ENCODE data around the gene ARF6. TPM values are rescaled to one million over a fixed set of nuclear protein-coding genes. Genes with fewer than 3 reads are reported as not detected.

ARF6 gene
- polyA plus RNA-seq, 1 donor from 2014 or later: 24.1 TPM

DNA sequence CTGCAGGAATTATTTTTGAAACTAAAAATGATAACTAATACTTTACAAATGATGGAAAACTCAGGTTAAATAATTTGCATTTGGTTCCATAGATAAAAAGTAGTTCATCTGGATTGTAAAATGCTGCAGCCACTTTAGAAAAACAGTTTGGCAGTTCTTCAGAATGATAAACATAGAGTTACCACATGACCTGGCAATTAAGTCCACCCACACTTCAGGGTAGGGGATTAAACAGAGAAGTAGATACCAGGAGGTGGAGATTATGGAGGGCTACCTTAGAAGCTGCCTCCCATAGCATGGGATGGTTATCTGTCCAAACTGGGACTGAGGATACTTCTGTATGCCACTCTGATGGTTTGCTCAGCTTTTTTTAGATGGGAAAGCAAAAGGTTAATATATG is 22.2 kb downstream of the ARF6 start:
- no peak overlapping the region for H3K27ac ChIP-seq (ENCODE audit: low read length)
- no peaks in the 10 kb centered on the region for H3F3A ChIP-seq (ENCODE audit: insufficient read depth, low read length, poor library complexity, severe bottlenecking)
- H3K9me3 ChIP-seq (ENCODE audit: low read length): no peaks in the 10 kb centered on the region
- H4K20me1 ChIP-seq (ENCODE audit: insufficient read depth): no peaks in the 10 kb centered on the region
- H3K4me2 ChIP-seq (ENCODE audit: low read length): no peak overlapping the region
- H3K4me3 ChIP-seq (ENCODE audit: low read length): no peak overlapping the region
- H3K9ac ChIP-seq (ENCODE audit: low read length): no peak overlapping the region
- no peaks in the 10 kb centered on the region for H3K79me2 ChIP-seq (replicated peaks; ENCODE audit: insufficient read depth, low read length)
- H3K9me2 ChIP-seq (ENCODE audit: insufficient read depth, low read length): no peaks in the 10 kb centered on the region
- TF ChIP-seq, protein P1, sequence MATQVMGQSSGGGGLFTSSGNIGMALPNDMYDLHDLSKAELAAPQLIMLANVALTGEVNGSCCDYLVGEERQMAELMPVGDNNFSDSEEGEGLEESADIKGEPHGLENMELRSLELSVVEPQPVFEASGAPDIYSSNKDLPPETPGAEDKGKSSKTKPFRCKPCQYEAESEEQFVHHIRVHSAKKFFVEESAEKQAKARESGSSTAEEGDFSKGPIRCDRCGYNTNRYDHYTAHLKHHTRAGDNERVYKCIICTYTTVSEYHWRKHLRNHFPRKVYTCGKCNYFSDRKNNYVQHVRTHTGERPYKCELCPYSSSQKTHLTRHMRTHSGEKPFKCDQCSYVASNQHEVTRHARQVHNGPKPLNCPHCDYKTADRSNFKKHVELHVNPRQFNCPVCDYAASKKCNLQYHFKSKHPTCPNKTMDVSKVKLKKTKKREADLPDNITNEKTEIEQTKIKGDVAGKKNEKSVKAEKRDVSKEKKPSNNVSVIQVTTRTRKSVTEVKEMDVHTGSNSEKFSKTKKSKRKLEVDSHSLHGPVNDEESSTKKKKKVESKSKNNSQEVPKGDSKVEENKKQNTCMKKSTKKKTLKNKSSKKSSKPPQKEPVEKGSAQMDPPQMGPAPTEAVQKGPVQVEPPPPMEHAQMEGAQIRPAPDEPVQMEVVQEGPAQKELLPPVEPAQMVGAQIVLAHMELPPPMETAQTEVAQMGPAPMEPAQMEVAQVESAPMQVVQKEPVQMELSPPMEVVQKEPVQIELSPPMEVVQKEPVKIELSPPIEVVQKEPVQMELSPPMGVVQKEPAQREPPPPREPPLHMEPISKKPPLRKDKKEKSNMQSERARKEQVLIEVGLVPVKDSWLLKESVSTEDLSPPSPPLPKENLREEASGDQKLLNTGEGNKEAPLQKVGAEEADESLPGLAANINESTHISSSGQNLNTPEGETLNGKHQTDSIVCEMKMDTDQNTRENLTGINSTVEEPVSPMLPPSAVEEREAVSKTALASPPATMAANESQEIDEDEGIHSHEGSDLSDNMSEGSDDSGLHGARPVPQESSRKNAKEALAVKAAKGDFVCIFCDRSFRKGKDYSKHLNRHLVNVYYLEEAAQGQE (IDR thresholded peaks at IDR 0.05; ENCODE audit: borderline replicate concordance): no peak
- TF ChIP-seq, protein P2, sequence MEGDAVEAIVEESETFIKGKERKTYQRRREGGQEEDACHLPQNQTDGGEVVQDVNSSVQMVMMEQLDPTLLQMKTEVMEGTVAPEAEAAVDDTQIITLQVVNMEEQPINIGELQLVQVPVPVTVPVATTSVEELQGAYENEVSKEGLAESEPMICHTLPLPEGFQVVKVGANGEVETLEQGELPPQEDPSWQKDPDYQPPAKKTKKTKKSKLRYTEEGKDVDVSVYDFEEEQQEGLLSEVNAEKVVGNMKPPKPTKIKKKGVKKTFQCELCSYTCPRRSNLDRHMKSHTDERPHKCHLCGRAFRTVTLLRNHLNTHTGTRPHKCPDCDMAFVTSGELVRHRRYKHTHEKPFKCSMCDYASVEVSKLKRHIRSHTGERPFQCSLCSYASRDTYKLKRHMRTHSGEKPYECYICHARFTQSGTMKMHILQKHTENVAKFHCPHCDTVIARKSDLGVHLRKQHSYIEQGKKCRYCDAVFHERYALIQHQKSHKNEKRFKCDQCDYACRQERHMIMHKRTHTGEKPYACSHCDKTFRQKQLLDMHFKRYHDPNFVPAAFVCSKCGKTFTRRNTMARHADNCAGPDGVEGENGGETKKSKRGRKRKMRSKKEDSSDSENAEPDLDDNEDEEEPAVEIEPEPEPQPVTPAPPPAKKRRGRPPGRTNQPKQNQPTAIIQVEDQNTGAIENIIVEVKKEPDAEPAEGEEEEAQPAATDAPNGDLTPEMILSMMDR (IDR thresholded peaks at IDR 0.05; ENCODE audit: poor library complexity, severe bottlenecking): no peak
- no peak for TF ChIP-seq SMC3 (conservative IDR thresholded peaks at IDR 0.05; ENCODE audit: poor library complexity)
- no peak for TF ChIP-seq EZH2 (IDR thresholded peaks at IDR 0.05; ENCODE audit: borderline replicate concordance, insufficient read depth, low read length, poor library complexity, severe bottlenecking)
- TF ChIP-seq POLR2AphosphoS5 (IDR thresholded peaks at IDR 0.05): no peak
- no peak for TF ChIP-seq MXI1 (conservative IDR thresholded peaks at IDR 0.05; ENCODE audit: poor library complexity, severe bottlenecking)
- no peak overlapping the region for H2AFZ ChIP-seq (ENCODE audit: low read depth, low read length)
- no peaks in the 10 kb centered on the region for H3K27me3 ChIP-seq (ENCODE audit: insufficient read depth, low read depth, low read length)
- no peaks in the 10 kb centered on the region for H3K36me3 ChIP-seq (ENCODE audit: insufficient read depth, low read length)

DNA sequence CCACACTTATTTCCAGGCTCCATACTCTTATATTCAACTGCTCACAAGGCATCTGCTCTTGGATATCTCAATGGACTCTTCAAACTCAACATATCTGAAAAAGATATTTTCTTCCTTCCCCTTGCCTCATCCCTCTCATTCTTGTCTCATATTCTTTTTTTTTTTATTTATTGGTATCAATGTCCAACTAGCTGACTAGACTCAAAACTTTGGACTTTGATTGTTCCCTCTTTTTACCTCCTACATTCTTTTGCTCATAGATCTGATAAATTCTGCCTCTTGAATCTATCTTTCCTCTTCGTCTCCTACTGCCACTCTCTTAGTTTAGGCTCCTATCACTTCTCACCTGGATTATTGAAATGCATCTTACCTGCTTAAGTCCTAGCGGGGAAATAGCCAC is 25.8 kb downstream of the ARF6 start:
- Histone ChIP-seq H3K27ac (ENCODE audit: low read length) (no peak overlapping the region), H3K4me2 (ENCODE audit: low read length) (no peak overlapping the region), H3K9me2 (ENCODE audit: insufficient read depth, low read length) (no peaks in the 10 kb centered on the region), H3K27me3 (ENCODE audit: insufficient read depth, low read depth, low read length) (no peaks in the 10 kb centered on the region), H3K4me3 (ENCODE audit: low read length) (no peak overlapping the region), H4K20me1 (ENCODE audit: insufficient read depth) (no peaks in the 10 kb centered on the region), H2AFZ (ENCODE audit: low read depth, low read length) (no peak overlapping the region), H3K9me3 (ENCODE audit: low read length) (no peaks in the 10 kb centered on the region), H3K79me2 (replicated peaks; ENCODE audit: insufficient read depth, low read length) (no peaks in the 10 kb centered on the region), H3K9ac (ENCODE audit: low read length) (no peak overlapping the region), H3F3A (ENCODE audit: insufficient read depth, low read length, poor library complexity, severe bottlenecking) (no peaks in the 10 kb centered on the region), H3K36me3 (ENCODE audit: insufficient read depth, low read length) (no peaks in the 10 kb centered on the region)
- TF ChIP-seq, protein P2 (IDR thresholded peaks at IDR 0.05; ENCODE audit: poor library complexity, severe bottlenecking): no peak
- TF ChIP-seq EZH2 (IDR thresholded peaks at IDR 0.05; ENCODE audit: borderline replicate concordance, insufficient read depth, low read length, poor library complexity, severe bottlenecking): no peak
- no peak for TF ChIP-seq MXI1 (conservative IDR thresholded peaks at IDR 0.05; ENCODE audit: poor library complexity, severe bottlenecking)
- no peak for TF ChIP-seq POLR2AphosphoS5 (IDR thresholded peaks at IDR 0.05)
